OCI-M2 (cell line): ENCODE data around the gene FXYD5.

Source experiments
- DNase-seq: peaks from one replicate; lab custom pipeline; 2025; ENCODE audit not compliant: unreplicated experiment; lab: John Stamatoyannopoulos, UW

The FXYD5 gene

GRCh38 chr19:35211545-35212230, 57.2 kb downstream of the FXYD5 start:
- DNase-seq: no peak

GRCh38 chr19:35212241-35212640, 57.7 kb downstream of the FXYD5 start:
- DNase-seq: no peak

GRCh38 chr19:35213663-35214632, 59.4 kb downstream of the FXYD5 start:
- no peak for DNase-seq

- no peak for DNase-seq
Measured at GRCh38 chr19:35214766-35215422, 60.4 kb downstream of the FXYD5 start.

GRCh38 chr19:35216016-35216832, 61.7 kb downstream of the FXYD5 start:
- DNase-seq: no peak

- no peak for DNase-seq
Measured at GRCh38 chr19:35216833-35217648, 62.5 kb downstream of the FXYD5 start.

- DNase-seq: no peak
Measured at GRCh38 chr19:35217649-35217990, 63.1 kb downstream of the FXYD5 start.

GRCh38 chr19:35219008-35219407, 64.5 kb downstream of the FXYD5 start:
- DNase-seq: no peak
